Stimulated activated CD8-positive, alpha-beta memory T cell treated with anti-CD3 and anti-CD28 coated beads, Interleukin-4, amount 100 ng/mL, for 4 hours (primary cell): ENCODE measurements around the gene MOGAT1.
"Not testable (repeated sequence)": the region's sequence is repeated elsewhere in the genome, so short reads cannot be mapped to it uniquely, and the experiment has no call there.

ENCODE experiments used
- DNase-seq, 2 donors: peaks; one replicate each; pipeline ENCODE4 v3.0.0-alpha.2; 2020; ENCODE audit warnings: low read depth in 2 of 2, low spot score in 1 of 2

Gene MOGAT1

DNA sequence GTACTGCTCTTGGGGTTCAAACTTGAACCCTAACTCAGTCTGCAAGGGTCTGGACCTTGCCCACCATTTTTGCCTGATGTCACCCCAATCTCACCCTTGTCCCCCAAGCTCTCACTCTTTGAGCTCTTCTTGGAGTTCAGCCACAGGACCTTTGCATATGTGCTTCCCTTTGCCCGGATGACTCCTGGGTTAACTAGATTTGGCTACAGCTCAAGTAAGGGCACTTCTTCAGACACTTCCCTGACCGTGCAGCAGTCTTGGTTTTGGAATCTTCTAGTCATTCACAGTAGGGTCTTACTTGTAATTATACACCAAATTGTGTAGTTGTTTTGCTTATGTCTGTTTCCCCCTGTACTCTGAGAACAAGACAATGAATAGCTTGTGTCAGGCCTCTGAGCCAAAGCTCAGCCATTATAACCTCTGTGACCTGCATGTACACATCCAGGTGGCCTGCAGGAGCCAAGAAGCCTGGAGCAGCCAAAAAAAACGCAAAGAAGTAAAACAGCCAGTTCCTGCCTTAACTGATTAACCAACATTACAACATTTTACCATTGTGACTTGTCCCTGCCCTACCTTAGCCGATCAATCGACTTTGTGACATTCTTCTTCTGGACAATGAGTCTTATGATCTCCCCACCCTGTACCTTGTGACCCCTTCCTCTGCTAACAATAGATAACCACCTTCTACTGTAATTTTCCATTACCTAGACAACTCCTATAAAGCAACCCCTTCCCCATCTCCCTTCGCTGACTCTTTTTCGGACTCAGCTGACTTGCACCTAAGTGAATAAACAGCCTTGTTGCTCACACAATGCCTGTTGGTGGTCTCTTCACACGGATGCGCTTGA lies 1.0 kb upstream of the MOGAT1 start:
- DNase-seq = no peak

DNA sequence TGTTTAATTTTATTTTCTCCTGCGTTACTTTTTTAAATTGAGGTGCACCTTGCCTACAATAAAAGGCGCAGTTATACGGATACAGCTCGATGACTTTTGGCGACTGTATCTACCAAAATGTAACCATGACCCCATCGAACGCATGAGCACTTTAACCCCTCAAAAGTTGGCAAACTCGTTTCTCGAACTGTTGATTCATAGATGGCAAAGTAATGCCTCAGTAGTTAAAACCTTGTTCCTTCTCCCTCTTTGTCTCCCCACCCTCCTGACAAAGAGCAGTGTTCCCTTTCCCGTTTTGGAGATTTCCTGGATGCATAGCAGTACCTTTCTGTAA lies 577 bp downstream of the MOGAT1 start:
- DNase-seq = no peak

GRCh38 chr2:222673273-222673672 lies 1.8 kb downstream of the MOGAT1 start:
- no peak for DNase-seq

DNA sequence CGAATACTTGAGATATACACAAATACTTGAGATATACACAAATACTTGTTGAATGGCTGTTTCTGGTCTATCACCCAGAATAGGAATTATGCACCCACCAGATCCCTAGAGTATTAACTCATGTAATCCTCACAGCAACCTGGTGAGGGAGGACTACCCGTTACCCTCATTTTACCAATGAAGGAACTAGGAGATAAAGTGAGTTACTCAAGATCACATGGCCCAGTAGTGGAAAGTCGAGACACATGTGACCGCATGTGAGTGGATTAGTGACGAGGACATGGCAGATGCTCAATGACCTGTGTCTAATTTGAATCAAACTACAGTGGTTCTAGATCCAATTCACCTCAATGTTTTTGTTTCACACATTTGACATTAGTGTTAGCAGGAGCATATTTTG lies 2.4 kb downstream of the MOGAT1 start:
- no peak for DNase-seq

GRCh38 chr2:222677981-222678380 lies 6.5 kb downstream of the MOGAT1 start:
- DNase-seq = no peak

DNA sequence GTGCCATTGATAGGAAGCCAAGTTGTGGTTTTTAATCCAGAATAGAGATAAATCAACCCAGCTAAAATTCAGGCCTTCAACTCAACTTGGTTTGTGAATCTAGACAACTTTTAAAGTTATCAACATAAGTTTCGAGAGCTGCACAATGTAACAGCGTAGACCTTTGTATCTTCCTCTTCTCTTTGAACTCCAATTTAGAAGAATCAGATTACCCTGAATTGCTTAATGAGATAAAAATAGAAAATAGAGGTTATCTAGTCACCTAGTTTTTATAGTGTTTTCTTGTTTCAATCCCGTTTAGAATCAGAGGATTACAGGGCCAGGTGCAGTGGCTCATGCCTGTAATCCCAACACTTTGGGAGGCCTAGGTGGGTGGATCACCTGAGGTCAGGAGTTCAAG lies 12.3 kb downstream of the MOGAT1 start:
- no peak for DNase-seq

GRCh38 chr2:222686086-222686750 lies 14.8 kb downstream of the MOGAT1 start:
- DNase-seq = no peak

DNA sequence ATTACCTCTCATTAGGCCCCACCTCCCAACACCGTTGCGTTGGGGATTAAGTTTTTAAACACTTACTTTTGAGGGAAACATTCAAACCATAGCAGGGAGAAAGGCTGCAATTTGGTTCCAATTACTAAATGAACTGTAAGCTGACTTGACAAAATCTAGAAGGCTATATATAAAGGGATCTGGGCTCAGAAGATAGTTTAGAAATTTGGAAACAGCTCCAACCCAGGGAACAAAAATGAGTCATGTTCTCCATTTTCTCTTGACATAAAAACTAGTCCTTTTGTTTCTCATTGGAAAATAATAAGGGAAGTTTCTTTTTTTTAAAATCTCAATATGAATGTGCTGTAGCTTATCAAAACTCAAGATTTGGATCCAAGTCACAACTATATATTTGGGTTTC lies 17.5 kb downstream of the MOGAT1 start:
- no peak for DNase-seq

- no peak for DNase-seq
These were observed 17.9 kb downstream of the MOGAT1 start for GRCh38 chr2:222689322-222689721.

DNA sequence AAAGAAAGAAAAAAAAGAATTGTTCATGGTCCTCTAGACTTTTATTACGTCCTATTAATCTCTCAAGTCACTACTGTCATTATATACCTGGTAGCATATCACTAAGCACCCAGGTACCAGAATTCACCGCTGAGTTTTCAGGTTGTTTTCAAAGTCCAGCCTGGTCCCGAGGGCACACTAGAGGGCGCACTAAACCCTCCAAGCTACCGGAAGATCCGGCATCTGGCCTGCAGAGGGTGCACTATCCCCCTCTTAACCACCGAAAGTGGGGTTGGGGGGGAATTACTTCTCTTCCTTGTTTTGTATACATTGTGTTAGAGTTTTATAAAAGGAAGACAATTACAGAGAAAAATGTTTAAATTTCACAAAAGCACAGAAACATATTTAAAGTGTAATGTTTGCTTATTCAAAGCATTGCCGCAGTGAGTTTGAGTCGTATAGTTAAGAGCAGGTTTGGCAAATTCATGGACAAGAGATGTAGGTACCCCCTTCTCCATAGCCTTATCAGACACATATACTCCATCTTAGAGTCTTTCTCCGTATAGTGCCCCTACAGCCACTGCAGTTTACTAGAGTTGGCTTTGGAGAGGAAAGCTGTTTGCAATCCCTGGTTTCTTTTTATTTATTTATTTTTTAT lies 19.2 kb downstream of the MOGAT1 start:
- DNase-seq = peak; percentile 39 to 40

DNA sequence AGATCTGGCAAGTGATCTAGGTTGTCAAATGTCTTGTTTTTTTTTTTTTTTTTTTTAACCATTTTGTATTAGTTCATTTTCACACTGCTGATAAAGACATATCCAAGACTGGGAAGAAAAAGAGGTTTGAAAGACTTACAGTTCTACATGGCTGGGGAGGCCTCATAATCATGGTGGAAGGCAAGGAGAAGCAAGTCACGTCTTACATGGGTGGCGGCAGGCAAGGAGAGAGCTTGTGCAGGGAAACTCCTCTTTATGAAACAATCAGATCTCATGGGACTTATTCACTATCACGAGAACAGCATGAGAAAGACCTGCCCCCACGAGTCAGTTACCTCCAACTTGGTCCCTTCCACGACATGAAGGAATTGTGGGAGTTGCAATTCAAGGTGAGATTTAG lies 22.0 kb downstream of the MOGAT1 start:
- DNase-seq = not testable (repeated sequence)

DNA sequence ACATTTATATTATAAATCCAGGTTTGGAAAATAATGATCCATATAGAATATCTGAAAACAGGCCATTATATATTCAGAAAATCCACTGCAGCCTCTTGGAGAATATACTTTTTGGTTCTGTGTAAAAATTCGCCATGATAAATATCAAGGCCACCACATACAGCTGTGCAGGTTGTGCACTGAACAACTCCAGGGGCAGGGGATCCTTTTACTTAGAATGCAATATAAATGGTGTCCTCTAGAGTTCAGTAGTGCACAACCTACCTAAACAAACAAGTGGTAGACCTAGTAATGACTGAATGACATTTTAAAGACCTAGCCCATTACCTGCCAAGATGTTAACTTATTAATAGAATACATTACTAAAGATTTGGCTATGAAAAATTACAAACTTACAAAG lies 22.4 kb downstream of the MOGAT1 start:
- DNase-seq = no peak

GRCh38 chr2:222698276-222698675 lies 26.8 kb downstream of the MOGAT1 start:
- DNase-seq = no peak

DNA sequence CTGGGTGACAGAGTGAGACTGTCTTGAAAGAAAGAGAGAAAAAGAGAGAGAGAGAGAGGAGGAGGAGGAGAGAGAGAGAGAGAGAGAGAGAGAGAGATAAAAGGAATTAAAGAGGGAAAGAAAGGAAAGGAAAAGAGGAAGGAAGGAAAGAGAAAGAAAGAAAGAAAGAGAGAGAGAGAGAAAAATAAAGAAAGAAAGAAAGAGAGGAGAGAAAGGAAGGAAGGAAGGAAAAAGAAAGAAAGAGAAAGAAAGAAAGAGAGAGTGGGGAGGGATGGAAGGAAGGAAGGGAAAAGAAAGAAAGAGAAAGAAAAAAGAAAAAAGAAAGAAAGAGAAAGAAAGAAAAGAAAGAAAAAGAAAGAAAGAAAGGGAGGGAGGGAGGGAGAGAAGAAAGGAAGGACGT lies 29.8 kb downstream of the MOGAT1 start:
- DNase-seq = no peak

DNA sequence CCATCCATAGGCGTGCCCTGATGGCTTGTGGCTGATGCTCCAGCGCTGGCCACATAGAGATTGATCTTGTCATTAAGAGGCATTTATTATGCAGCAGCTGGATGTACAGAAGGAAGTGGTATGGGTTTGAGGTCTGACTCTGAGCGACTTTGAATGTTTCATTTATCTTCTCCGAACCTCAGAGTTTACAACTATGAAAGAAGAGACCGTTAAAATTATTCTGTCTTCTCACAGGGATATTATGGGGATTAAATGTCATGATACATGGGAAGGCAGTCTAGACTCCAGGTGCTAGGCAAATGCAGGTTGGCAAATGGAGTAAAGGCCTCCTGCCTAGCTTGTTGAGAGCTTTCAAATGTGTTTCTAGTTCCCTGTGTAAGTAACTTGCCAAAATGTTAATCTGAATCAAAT lies 30.3 kb downstream of the MOGAT1 start:
- no peak for DNase-seq

- no peak for DNase-seq
These were observed 31.6 kb downstream of the MOGAT1 start for GRCh38 chr2:222703091-222703490.

DNA sequence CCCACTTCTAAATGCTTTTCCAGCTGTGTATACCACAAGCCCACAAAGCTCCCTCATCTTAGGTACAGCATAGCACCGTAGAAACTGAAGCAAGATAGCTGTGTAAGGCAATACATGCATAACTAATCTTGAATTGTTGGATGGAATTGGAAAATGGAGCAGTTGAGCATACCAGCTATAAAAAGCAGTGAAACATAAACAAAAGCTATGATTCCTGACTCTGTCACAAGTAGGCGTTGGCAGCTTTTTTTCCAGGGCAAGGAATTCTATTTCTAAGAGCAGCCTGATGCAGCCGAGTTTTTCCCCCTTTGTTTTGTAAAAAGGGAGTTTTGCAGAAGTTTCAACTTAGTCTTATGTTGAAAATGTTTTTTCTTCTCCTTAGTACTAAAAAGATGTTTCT lies 32.4 kb downstream of the MOGAT1 start:
- DNase-seq = no peak

DNA sequence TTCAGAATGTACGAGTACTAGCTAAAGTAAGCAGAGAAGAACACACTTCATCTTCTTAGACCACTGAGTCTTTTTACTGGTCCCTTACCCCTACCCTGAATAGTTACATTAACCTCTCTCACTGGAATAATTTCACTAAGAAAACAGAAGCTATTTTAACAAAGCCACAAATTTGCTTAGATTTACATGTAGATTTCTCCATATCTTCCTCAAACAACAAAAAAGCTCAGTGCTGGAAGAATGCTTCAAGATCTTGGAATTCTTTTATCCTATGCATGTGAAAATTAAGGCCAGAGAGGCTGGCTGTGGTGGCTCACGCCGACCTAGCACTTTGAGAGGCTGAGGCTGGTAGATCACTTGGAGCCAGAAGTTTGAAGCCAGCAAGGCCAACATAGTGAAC lies 35.2 kb downstream of the MOGAT1 start:
- no peak for DNase-seq

DNA sequence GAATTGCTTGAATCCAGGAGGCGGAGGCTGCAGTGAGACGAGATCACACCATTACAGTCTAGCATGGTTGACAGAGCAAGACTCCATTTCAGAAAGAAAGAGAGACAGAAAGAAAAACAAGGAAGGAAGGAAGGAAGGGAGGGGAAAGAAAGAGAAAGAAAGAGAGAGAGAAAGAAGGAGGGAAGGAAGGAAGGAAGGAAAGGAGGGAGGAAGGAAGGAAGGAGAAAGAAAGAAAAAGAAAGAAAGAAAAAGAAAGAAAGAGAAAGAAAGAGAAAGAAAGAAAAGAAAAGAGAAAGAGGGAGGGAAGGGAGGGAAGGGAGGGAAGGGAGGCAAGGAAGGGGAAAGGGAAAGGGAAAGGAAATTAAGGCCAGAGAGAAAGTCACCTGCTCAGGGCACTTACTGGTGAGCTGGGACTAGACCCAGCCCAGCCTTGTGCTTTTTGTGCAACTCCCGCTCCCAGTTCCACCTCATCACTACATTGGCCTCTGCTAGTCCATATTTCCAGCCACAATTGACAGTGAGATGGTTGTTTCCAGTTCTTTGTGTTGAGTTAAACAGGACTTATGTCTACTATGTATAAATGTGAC lies 35.7 kb downstream of the MOGAT1 start:
- DNase-seq = no peak

DNA sequence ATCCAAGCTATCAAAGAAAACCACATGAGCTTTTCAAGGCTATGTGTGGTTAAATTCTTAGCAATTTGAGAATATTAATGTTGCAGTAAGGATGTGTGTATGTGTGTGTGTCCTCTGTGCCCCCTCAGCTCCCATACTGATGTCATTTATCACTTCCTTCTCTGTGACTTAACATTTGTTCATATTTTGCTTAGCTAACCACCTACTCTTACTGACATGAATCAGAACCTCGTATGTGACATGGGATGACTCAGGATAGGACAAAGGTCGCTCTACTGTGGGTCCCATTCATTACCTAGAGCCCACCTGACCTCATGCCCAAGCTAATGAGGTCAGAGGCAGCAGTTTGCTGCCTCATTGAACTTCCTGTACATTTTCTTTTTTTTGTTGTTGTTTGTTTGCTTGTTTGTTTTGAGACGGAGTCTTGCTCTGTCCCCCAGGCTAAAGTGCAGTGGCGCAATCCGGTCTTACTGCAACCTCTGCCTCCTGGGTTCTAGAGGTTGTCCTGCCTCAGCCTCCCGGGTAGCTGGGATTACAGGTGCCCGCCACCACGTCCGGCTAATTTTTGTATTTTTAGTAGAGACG lies 36.3 kb downstream of the MOGAT1 start:
- DNase-seq = no peak

- peak; percentile 34 to 61 for DNase-seq
These were observed 36.8 kb downstream of the MOGAT1 start for GRCh38 chr2:222708274-222708710.
